Islet precursor cell (in vitro differentiated cells): Measurements from ENCODE around the gene NRXN3.
"Not testable (repeated sequence)": the region's sequence is repeated elsewhere in the genome, so short reads cannot be mapped to it uniquely, and the experiment has no call there.

Experiments used
- DNase-seq: peaks from one replicate; pipeline ENCODE4 v3.0.0-alpha.2; 2018

NRXN3 gene

GRCh38 chr14:79096811-79097210 lies 926.6 kb downstream of the NRXN3 start:
- no peak for DNase-seq

- DNase-seq = no peak
Observed at GRCh38 chr14:79098324-79098723, 928.2 kb downstream of the NRXN3 start.

- DNase-seq = no peak
Observed at GRCh38 chr14:79100578-79100977, 930.4 kb downstream of the NRXN3 start.

DNA sequence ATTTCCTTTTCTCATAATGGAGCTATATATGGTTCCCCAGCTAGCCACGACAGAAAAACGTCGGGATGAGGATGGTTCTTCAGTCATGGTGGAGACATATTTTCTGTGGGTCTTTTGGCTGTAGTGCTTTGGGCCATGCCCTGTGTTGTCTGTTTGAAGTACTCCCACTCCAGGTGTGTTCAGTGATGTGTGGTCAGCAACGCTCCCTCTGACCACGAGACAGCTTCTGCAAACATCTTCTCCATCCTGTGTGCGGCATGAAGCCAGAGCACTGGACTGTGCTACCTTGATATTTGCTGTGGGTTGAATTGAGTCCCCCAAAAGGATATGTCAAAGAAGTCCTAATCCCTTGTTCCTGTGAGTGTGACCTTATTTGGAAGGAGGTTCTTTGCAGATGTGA lies 931.2 kb downstream of the NRXN3 start:
- no peak for DNase-seq

DNA sequence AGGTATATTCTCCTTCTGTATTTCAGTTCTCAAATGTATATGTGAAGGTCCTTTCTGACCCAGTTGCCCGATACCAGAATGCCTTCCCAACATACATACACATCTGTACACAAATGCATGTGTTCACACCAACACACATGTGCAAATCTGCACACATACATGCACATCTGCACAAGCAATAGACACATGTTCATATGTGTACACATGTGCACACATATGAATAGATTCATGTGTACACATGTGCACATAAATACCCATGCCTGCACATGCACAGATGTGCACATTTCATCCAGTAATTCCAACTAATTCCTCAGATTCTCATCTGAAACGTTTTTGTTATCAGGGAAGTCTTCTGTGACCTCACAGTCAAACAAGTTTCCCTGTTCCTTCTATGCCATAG lies 933.6 kb downstream of the NRXN3 start:
- no peak for DNase-seq

DNA sequence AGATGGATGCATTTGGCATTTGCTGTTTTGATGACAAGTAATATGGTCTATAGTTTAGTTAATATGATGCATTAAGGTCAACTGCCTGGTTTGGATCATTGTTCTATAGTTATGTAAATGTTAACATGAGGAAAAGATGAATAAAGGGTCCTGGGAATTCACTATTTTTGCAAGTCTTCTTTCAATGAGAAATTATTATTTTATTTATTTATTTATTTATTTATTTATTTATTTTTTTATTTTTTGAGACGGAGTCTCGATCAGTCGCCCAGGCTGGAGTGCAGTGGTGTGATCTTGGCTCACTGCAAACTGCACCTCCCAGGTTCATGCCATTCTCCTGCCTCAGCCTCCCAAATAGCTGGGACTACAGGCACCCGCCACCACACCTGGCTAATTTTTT lies 940.4 kb downstream of the NRXN3 start:
- DNase-seq = not testable (repeated sequence)

DNA sequence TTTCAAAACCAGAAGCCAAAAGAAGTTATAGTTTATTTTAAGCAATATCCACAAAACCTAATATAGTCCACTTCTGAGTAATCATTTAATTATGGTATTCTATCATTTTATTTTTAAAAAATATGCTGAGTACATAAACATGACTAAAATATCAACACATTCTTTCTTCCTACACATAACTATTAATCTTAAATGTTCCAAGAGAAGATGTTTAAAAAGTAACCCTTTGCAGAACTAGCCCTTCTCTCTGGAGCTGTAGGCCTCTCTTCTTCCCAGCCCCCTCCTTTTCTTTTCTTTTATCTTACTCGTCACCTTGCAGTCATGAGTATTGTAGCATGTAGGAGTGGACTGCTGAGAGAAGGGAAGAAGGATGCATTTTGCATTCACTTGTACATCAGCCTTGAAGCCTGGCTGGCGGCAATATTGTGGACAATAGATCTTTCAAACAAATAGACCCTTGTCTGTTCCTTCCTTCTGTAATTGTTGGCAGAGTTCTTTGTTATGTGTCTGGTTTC lies 941.9 kb downstream of the NRXN3 start:
- DNase-seq = no peak

GRCh38 chr14:79117561-79117960 lies 947.4 kb downstream of the NRXN3 start:
- no peak for DNase-seq

DNA sequence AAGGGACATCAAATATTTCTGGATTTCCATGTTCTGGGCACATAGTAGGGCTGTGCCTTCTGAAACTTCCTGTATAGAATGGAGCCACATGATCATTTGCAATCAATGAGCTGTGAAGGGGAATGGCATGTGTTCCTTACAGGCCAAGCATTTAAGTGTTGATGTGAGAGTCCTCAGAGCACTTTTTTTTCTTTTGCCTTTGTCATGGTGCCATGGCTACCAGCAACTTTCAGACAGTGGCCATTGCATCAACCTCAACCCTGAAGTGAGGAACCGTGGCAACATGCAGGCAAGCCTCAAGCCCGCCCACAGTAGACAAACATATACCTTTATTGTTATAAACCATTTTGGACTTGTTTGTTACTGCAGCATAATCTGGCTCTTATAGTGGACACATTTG lies 948.1 kb downstream of the NRXN3 start:
- DNase-seq = no peak

GRCh38 chr14:79134361-79134760 lies 964.2 kb downstream of the NRXN3 start:
- DNase-seq = no peak

DNA sequence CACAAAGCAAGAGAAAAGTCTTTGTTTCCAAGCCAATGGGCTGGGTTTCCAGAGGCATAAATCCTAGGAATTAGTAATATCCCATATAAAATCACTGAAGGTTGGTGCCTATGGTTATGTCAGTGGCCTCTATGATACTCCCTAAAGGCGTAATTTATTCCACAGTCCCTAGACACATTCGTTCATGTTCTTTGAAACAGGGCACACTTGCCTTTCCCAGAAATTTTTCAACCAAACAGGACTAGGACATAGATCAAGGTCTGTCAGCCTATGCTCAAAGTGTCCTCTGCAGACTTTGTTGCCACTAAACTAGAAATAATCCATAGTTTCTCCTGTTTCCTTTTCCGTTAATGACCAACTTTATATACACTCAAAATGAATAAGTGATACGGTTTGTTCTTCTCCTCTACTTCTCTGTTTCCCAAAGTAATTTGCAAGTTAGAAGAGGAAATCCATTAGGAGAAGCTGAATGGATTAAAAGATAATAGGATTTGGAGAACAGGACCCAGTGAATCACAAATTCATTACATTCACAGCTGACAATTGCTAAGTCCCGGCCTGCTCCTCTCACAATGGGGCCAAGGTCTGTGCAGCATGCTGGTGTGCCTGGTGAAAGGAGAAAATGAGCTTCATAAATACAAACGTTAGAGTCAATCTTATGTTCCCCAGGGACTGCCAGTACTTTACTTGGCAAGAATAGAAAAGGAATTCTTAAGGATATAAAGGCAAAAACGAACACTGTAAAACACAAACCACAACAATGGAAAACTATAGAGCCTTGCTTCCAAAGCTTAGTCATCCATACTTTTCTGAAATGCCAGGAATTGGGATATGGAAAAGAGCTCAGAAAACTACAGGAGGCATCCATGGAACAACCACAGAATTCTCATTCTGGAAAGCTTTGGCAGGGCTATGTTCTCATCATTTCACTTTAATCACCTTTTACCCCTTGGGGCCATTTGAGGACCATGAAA lies 966.2 kb downstream of the NRXN3 start:
- DNase-seq = no peak

GRCh38 chr14:79137045-79137430 lies 966.9 kb downstream of the NRXN3 start:
- DNase-seq = no peak

GRCh38 chr14:79137836-79138235 lies 967.7 kb downstream of the NRXN3 start:
- DNase-seq = no peak

- no peak for DNase-seq
Observed at GRCh38 chr14:79144896-79145295, 974.7 kb downstream of the NRXN3 start.

DNA sequence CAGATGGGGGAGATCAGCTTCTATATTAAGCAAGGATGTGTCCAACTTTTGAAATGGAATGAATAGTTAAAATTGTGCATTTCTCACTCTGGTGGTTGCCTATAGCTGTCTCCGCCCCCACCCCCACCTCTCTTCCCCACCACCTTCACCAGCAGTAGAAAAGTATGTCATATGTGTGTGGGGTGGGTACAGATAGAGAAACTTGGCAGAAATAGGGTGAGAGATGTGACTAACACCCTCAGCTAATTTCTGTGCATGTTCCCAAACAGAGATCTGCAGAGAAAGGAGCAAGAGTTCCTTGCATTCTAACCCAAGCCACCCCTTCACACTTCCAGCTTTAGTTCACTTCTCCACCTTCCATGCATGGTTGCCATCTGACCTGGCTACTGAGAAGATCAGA lies 980.1 kb downstream of the NRXN3 start:
- no peak for DNase-seq

- DNase-seq = no peak
Observed at GRCh38 chr14:79157369-79157768, 987.2 kb downstream of the NRXN3 start.

DNA sequence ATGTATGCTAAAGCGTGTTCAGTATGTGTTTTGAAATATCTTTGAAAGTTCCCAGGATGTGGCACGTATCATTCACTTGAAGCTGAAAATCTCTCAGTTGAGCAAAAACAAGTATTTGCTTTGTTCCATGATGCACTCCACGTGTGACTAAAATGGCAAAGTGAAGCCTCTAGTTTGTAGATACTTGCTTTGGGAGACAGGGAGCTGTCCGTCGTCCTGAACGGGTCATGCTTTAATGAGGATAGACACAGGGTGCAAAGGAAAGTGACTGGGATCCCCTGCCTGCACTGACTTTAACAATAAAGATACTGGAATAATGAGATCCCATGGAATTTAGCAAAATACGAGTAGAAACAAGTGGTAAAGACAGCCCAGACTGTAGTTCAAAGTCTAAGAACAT lies 991.4 kb downstream of the NRXN3 start:
- peak; percentile 79 for DNase-seq

- DNase-seq = no peak
Observed at GRCh38 chr14:79162833-79163232, 992.7 kb downstream of the NRXN3 start.

- no peak for DNase-seq
Observed at GRCh38 chr14:79165471-79166090, 995.4 kb downstream of the NRXN3 start.

- DNase-seq = no peak
Observed at GRCh38 chr14:79166171-79166570, 996.0 kb downstream of the NRXN3 start.

DNA sequence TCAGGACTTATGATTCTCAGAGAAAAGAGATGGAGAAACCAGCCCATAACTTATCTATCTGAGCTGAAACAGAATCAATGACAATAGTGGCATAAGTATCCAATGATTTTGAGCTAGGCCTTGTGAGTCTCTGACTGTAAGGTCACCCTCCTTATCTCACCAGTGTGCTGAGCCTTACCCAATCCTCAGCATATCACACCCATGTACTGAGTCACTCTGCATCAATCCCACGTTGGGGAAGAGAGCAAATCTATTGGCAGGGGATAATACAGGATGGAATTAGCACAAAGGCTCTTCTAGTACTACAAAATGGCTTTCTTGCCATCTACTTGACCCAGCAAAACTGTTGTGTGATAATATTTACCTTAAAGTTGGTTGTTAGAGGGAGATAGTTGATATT lies 997.8 kb downstream of the NRXN3 start:
- no peak for DNase-seq

DNA sequence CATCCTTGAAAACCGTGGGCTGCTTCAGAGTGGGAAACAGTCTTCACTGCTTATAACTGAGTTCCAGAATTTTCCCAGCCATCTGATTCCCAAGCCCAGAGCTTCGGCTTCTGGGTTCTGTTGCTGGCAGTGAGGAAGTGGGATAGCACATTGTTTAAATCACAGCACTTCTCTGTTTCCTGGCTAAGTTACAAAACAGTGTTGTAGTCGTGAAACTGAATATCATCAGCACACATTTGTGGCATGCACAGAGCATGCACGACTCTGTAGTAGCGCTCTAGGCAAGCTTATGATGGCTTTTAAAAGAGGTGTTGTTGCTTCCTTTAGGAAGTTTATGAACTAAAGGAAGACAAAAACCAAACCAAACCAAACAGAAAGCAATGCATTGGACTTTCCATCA lies 1005.5 kb downstream of the NRXN3 start:
- no peak for DNase-seq

DNA sequence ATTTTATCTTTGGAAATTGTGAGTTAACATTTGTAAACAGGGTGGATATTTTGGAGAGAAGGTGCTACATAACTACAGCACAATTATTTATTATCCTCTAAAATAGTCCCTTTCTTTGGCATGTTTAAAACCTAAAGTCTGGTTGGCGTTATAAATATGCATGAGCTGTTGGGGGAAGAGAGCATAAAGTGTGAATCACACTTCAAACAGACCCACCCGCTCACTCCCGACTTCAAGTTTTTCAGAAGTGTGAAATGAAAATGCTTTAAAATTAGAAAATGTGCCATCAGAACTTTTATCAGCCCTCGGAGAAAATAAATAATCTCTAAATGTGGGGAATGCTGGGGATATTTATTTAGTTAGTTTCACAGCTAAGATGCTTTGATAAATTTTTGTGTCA lies 1006.9 kb downstream of the NRXN3 start:
- no peak for DNase-seq

- DNase-seq = no peak
Observed at GRCh38 chr14:79178719-79179118, 1008.5 kb downstream of the NRXN3 start.
